DOHH2 (cell line): ENCODE measurements around the gene KRT33B.

Experiments
- EZH2phosphoT487 ChIP-seq: fragments of 200-600 bp; sonication (generic); IDR thresholded peaks from 2 replicates; pipeline ENCODE4 v1.6.1; 2017; ENCODE audit warnings: borderline replicate concordance, mild to moderate bottlenecking, antibody characterized with exemption, low read length, moderate library complexity, mixed read lengths
- TF ChIP-seq, protein P1 (sequence below): fragments of 200-600 bp; sonication (generic); IDR thresholded peaks from one replicate; pipeline ENCODE4 v1.5.1; 2014; ENCODE audit warnings: antibody characterized with exemption, mild to moderate bottlenecking, low read depth, low read length; ENCODE audit not compliant: poor library complexity, severe bottlenecking

DNA sequence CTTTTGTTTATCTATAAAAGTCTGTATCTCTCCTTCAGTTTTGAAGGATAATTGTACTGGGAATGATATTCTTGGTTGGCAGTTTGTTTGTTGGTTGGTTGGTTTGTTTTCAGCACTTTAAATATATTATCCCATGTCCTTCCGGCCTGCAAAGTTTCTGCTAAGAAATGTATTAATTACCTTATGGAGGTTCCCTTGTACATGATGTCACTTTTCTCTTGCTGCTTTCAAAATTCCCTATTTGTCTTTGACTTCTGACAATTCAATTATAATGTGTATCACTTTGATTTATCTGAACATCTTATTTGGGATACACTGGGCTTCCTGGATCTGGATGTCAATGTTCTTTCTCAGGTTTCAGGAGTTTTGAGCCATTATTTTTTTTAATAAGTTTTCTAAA, 16.6 kb upstream of the KRT33B start:
- TF ChIP-seq, protein P1, sequence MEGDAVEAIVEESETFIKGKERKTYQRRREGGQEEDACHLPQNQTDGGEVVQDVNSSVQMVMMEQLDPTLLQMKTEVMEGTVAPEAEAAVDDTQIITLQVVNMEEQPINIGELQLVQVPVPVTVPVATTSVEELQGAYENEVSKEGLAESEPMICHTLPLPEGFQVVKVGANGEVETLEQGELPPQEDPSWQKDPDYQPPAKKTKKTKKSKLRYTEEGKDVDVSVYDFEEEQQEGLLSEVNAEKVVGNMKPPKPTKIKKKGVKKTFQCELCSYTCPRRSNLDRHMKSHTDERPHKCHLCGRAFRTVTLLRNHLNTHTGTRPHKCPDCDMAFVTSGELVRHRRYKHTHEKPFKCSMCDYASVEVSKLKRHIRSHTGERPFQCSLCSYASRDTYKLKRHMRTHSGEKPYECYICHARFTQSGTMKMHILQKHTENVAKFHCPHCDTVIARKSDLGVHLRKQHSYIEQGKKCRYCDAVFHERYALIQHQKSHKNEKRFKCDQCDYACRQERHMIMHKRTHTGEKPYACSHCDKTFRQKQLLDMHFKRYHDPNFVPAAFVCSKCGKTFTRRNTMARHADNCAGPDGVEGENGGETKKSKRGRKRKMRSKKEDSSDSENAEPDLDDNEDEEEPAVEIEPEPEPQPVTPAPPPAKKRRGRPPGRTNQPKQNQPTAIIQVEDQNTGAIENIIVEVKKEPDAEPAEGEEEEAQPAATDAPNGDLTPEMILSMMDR = no peak
- no peak for TF ChIP-seq EZH2phosphoT487
